Inflammatory macrophage treated with lipopolysaccharide for 1 hour (primary cell): Measurements from ENCODE around the gene PQBP1.
A peak's percentile ranks its signal among the peaks of the same experiment; 100 is the strongest.
"Not testable (repeated sequence)": the region's sequence is repeated elsewhere in the genome, so short reads cannot be mapped to it uniquely, and the experiment has no call there.

ENCODE experiments used
- DNase-seq, 2 donors: peaks; one replicate each; pipeline ENCODE4 v3.0.0-alpha.2; 2020 to 2022

The PQBP1 gene, protein sequence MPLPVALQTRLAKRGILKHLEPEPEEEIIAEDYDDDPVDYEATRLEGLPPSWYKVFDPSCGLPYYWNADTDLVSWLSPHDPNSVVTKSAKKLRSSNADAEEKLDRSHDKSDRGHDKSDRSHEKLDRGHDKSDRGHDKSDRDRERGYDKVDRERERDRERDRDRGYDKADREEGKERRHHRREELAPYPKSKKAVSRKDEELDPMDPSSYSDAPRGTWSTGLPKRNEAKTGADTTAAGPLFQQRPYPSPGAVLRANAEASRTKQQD

DNA sequence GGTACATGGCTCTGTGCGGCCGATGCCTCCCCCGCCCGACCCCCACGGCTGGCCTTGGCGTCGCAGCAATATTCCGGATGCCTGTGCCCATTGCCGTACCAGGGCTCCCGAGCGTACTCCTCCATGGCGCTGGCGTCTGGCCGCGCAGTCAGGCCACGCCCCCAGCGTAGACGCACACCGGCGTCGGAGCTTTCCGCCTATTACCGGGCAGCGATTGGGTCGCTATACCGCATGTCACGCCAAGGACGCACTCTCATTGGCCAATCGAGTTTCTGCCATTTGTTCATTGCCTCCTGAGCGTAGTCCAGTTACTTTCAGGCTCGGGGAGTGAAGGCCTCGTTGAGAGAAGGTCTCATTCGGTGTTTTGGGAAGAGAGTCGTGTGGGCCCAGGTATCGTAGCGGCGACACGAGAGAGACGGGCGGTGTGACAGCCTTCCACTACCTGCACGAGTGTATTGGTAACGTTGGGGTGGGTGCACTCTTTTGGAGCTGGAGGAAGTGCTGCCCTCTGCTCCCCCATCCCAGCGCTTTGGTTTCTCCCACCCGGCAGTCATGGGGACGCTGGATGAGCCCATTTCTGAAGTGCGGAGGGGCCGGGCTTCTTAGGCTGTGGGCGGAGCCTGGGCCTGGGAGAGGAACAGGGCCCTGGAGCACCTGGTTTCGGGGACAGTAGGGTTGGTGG, at the start of gene PQBP1, which contains the start of gene TIMM17B:
PQBP1 (plus strand) TSS at position 306 of the 682 bp plus-strand sequence. CDS start 580 bp downstream, outside the sequence.
TIMM17B (minus strand) TSS at position 144 of the 682 bp plus-strand sequence; CDS start at position 125, 19 bp downstream.
- peak; percentile 85 to 92 for DNase-seq

DNA sequence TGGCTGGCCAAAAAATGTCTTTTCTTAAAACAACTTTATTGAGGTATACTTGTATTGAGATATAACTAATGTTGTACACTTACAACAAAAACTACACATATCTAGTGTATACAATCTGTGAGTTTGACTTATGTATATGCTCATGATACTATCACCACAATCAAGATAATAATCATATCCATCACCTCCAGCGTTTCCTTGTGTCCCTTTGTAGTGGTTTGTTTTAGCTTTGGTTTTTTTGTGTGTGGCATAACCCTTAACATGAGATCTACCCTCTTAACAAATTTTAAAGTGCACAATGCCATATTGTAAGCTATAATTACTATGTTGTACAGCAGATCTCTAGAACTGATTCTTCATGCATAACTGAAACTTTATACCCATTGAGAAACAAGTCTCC, 48.9 kb upstream of the PQBP1 start:
- DNase-seq = no peak

DNA sequence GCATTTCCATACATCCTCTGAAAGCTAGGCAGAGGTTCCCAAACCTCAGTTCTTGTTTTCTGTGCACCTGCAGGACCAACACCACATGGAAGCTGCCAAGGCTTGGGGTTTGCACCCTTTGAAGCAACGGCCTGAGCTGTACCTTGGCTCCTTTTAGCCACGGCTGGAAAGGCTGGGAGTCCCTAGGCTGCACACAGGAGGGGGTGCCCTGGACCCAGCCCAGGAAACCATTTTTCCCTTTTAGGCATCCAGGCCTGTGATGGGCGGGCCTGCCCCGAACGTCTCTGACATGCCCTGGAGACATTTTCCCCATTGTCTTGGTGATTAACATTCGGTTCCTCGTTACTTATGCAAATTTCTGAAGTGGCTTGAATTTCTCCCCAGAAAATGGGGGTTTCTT, 44.9 kb upstream of the PQBP1 start:
- DNase-seq = no peak

DNA sequence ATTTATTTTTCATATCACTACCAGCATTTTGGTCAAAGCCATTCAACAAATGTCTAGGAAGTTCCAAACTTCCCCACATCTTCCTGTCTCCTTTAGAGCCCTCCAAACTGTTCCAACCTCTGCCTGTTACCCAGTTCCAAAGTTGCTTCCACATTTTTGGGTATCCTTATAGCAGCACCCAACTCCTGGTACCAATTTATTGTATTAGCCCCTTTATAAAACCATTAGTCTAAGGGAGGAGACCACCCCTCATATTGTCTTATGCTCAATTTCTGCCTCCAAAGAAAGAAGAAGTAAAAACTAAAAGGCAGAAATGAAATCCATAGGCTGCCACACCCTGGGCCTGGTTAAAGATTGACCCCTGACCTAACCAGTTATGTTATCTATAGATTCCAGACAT, 44.2 kb upstream of the PQBP1 start:
- DNase-seq = not testable (repeated sequence)

DNA sequence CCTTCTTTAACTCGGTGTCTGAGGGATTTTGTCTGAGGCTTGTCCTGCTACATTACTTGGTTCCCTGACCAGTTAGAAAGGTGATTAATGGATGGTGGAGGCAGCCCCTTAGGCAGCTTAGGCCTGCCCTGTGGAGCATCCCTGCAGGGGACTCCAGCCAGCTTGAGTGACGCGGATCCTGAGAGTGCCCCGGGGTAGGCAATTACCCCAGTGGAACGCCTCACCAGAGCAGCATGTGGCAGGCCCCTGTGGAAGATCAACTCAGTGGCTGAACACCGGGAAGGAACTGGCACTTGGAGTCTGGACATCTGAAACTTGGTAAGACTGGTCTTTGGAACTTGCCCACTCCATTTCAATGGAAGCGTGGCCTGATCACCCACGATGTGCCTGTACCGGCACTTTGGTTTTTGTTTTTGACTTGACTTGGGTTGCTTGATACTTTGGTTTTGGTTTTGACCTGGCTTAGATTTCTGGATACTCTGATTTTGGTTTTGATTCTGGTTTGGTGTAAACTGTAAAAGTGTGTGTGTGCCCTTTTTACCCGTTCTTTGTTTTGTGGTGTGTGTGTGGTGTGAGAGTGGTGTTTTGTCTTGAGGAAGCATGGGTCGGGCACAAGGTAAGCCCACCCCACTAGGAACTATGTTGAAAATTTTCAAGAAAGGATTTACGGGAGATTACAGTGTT, 43.5 kb upstream of the PQBP1 start:
- DNase-seq = not testable (repeated sequence)

DNA sequence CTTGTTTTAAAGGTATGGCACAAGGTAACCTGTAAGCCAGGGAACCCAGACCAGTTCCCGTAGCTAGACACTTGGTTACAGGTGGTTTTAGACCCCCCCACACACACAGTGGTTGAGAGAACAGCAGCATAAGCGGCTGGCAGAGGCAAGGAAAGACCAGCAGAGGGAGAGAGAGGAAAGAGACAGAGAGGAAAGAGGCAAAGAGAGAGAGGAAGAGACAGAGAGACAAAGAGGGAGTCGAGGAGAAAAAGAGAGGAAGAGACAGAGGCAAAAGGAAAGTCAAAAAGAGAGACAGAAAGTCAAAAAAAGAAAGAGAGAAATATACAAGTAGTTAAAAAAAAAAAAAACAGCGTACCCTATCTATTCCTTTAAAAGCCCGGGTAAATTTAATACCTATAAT, 42.8 kb upstream of the PQBP1 start:
- DNase-seq = peak in 1 of 2 donors; percentile 1

DNA sequence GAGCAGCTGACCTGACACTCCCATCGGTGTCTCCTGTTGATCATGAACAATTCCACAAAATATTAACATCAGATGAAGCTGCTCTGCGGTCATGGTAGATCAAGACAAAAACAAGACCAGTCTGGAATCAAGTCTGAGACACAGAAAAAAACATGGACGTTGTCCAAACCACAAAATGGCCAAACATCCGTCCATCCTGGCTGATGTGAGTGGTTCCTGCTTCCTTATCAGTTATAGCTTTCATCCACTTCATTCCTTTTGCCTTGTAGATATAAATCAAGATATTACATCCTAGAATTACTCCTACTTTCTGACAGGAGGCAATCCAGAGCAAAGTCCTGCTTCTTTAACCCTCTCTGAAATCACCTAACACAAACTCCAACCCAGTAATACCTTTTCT, 33.5 kb upstream of the PQBP1 start:
- no peak for DNase-seq

DNA sequence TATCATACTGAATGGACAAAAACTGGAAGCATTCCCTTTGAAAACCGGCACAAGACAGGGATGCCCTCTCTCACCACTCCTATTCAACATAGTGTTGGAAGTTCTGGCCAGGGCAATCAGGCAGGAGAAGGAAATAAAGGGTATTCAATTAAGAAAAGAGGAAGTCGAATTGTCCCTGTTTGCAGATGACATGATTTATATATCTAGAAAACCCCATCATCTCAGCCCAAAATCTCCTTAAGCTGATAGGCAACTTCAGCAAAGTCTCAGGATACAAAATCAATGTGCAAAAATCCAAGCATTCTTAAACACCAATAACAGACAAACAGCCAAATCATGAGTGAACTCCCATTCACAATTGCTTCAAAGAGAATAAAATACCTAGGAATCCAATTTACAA, 25.7 kb upstream of the PQBP1 start:
- DNase-seq = not testable (repeated sequence)

DNA sequence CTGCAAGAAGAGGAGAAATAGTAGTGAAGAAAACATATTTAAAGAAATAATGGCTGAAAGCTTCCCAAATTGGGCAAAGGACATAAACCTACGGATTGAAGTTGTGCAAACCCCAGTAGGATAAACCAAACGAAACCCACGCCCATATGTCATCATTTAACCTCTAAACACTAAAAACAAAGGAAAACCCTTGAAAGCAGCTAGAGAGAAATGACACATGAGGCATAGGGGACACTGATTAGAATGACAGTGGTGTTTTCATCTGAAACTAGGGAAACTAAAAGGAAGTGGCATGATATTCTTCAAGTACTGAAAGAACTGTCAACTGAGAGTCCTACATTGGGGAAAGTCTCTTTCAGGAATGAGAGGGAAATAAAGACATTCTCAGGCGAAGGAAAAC, 20.8 kb upstream of the PQBP1 start:
- peak; percentile 57 to 82 for DNase-seq

DNA sequence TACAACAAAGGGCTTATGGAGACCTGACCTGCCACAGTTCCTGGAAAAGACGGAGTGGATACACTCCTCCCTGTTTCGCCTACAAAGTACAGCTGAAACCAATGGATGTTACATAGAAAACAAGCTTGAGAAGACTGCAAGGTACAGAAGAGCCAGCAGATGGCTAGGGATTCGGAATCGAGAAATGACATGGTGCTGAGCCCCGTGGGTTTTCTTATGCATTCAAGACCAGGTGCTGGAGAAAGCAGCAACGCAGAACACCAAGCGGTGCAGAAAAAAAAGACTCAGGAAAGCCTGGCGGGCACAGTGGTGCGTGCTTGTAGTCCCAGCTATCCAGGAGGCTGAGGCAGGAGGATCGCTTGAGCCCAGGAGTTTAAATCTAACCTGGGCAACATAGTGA, 14.0 kb upstream of the PQBP1 start:
- DNase-seq = no peak

DNA sequence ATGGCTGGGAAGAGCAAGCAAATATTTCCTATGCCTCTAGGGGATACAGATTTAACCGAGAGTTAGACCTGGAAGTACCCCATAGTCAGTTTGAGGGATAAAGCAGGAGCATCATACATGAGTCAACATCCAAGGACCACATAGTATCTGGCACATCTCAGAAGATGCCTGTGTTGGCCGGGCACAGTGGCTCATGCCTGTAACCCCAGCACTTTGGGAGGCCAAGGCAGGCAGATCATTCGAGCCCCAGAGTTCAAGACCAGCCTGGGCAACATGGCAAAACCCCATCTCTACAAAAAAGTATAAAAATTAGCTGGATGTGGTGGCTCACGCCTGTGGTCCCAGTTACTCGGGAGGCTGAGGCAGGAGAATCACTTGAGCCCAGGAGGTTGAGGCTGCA, 11.1 kb upstream of the PQBP1 start:
- DNase-seq = not testable (repeated sequence)

DNA sequence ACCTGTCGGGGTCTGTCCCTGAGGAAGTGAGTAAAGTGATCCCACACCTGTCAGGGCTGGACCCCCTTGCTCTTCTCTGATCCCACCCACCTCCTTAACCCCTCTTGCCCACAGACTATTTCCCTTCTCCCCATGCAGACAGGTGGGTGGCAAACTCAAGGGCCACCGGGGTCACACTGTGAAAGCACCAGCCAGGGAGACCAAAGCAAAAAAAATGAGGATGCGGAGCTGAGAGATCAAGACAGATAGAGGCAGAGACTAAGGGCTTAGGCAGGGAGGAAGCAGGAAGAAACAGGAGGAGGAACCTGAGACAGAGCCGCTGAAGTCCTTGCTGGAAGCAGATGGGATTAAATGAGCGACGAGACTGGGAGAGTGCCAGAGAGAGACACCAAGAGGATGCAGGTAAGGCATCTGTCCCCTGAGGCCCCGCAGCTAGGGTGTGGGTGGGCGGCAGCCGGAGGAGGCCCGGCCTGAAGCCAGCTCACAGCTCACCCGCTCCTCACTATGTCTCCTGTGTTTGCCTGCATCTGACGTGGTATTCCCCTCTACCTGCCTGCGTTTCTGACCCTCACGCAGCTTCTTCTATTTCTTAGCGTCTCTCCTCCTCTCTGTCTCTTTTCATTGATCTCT, 7.3 kb upstream of the PQBP1 start:
- no peak for DNase-seq

DNA sequence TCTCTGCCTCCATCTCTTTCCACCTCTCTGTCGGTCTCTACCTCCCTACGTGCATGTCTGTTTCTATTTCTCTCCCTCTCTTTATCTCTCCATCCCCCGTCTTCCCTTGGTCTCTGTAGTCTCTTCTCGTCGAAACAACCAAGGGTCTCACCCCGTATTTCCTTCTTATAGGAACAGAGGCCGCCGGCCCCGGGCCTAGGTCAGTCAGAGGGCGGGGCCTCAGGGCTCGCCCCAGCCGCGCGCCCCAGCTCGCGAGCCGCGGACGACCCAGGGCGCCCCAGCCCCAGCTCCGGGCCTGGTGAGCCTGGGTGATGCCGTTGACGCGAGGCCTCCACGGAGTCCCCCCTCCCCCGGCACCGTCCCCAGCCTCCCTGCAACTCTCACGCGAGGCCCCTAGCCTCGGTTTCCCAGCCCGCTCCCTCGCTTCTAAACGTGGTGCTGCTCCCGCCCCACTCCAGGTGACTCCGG, 6.8 kb upstream of the PQBP1 start:
- DNase-seq = no peak

DNA sequence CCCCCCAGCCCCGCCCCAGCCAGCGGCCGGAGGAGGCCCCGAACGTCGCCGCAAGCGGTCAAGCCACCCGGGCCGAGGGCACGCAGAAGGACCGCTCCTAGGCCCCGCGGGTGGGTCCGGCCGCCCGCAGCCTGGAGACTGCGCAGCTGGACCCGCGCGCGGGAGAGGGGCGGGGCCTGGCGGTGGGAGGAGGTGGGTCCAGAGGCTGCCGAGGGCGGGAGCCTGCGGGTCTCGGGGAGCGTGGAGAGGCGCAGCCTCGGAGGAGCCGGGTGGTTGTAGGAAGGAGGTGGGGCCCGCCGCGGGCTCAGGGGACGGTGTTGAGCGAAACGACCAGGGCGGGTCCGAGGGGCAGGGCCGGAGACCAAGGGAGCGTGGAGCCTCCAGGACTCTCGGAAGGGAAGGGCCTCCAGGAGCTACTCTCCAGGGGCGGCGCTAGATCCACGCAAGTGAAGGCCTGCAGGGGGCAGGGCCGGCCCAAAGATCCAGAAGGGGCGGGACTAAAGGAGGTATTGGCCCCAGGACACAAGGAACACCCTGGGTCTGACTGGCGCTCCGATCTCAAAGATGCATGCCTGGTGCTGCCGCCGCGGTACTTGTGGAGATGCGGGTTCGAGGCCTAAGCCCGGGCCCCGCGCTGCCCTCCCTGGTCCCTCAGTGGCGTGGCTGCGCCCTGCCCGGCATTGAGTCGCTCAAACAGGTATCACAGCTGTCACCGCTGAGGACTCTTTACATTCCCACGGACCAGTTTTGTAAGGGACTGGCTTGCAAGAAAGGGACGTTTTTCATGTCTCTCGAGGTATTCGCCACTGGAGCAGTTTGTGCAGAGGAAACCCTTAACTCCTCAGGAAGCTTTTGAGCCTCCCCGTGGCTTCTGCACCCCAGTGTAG, 6.1 kb upstream of the PQBP1 start:
- peak; percentile 76 to 80 for DNase-seq

DNA sequence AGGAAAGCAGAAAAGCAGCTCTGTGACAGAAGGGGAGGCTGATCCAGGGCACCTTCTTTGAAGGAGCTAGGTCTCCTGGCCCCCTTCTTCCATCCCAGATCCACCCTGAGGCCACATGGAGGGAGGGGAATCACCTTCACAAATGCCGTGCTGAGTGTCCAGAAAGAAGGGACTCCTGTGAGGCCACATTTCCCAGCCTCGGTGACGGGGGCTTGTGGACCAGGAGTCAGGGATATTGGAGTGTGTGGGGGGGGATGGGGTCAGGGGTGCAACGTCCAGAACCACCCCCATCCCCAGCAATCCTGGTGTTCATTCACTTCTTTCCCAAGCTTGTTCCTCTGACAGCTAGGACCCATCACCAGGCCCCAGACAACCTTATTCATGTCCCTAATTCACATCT, 4.8 kb upstream of the PQBP1 start:
- DNase-seq = no peak

DNA sequence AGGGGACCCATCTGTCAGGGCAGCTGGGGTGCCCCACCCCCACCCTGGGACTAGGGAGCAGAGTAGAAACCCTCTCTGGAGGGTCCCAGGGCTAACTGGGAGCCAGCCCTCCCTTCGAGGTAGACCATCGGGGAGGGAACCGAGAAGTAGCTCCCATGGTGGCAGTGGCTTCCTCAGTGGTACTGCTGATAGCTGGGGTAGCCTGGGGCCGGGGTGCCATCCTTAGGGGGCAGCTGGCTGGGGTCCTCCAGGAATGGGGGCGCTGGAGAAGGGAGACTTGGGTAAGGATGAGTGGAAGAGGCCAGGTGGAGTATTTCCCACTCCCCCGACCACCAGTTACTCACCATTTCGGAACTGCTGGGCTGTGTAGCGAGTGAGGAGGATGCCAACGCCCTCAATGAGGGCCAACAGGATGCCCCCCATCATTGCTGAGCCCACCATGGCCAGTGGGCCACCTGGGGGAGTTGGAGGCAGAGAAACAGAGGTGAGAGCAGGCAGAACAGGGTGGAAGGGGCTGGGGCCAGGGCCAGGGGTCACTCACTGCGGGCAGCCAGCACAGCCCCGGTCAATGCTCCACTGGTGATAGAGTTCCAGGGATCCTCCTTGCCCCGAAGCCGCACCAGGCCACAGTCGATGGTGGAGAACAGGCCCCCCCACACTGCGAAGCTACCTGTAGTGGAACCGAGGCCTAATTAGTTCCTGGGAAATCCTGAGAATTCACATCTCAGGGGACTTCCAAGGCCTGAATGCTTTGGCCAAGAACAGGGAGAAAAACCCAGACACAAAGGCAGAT, 4.0 kb upstream of the PQBP1 start:
- no peak for DNase-seq

DNA sequence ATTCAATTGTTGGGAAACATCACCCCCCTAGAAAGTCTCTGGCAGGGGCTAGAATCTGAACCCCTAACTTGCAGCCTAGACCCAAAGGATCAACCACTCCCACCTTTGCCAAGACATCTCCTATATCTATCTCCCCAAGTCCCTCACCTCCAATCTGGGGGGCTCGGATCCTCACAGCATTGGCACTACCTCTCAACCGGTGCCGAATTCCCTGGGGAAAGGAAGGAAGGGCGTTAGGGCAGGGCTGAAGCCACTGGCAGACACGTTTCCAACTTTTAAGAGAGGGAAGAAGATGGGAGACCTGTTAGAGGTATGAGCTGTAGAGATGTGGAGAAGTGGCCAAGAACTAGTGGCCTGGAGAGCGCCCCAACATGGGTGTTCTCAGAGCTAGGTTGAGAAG, 2.8 kb upstream of the PQBP1 start:
- no peak for DNase-seq

DNA sequence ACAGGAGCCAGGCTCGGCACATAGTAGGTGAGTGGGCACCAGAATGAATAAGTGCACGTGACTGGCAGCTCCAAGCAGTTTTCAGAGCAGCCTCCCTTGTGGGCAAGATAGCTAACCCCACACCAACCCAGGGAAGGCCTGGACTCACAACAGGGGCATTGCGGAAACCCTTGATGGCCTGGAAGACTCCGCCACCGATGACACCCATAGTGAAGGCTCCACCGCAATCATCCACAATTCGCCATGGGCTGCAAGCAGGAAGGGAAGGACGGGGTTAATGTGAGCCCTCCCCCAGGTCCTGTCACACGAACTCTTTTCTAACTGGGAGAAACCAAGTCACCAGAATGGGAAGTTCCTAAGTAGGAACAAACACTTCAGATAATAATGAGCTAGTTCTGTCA, 1.1 kb upstream of the PQBP1 start:
- no peak for DNase-seq

DNA sequence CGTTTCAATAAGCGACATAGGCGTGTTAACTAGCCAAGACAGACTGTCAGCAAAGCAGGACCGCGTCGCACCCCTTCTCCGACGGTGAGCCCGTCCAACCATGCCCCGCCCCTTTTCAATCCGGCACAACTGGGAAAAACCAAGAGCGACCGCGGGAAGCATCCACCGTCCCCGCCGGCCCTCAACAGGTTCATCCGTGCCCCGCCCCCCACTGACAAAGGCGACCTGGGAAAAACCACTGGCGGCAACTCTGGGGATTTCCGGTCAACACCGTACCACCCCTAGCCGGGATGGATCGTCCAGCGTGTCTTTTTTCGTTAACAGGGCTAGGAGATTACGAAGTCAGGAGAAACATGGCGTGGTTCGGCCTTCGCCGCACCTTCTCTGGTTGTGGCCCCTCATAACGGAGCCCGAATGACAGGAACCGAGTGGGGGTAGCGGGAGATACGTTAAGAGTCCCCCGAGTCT, 539 bp upstream of the PQBP1 start:
- DNase-seq = peak; percentile 74 to 75

DNA sequence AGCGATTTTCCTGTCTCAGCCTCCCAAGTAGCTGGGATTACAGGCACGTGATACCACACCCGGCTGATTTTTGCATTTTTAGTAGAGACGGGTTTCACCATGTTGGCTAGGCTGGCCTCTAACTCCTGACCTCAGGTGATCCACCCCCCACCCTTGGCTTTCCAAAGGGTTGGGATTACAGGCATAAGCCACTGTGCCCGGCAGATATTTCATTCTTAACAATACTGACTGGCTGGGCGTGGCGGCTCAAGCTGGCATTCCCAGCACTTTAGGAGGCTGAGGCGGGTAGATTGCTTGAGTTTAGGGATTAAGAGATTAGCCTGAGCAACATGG, 1.3 kb downstream of the PQBP1 start:
- no peak for DNase-seq

DNA sequence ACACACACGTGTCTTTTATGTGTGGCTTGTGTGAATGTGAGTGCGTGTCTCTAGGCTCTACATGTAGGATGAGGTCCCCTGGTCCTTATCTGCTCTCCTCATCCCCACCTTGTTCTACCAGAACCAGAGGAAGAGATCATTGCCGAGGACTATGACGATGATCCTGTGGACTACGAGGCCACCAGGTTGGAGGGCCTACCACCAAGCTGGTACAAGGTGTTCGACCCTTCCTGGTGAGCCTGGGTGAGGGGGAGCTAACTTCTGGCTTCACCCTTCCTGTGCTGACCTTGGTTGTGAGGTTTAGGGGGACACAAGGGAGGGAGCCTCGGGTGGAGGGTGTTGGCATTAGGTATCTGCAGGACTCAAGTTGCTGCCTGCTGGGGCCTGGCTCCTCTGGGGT, 3.3 kb downstream of the PQBP1 start:
- no peak for DNase-seq
